ENCODE data around the gene TOR1A. TPM values are rescaled to one million over a fixed set of nuclear protein-coding genes. Genes with fewer than 3 reads are reported as not detected.

The TOR1A gene
- total RNA-seq, 4 donors from 2014 or later: 28.9 to 49.6 (median 39.8) TPM

- no peaks in the 10 kb centered on the region for H3K27me3 ChIP-seq
- H3K4me3 ChIP-seq: peak overlapping the region; percentile 69 to 94 (median 76)
- TF ChIP-seq CTCF (IDR thresholded peaks at IDR 0.05): no peak
- H3K36me3 ChIP-seq: peaks cover 0 to 37% (median 0%) of the 10 kb centered on the region in 3 donors
- H3K27ac ChIP-seq: peak overlapping the region; percentile 84 to 88 (median 86)
- peaks cover 0 to 33% (median 11%) of the 10 kb centered on the region in 4 donors for H3K4me1 ChIP-seq
- DNase-seq: peak in 2 of 3 donors; percentile 50 to 66
- H3K9me3 ChIP-seq: no peaks in the 10 kb centered on the region
Observed at GRCh38 chr9:129834489-129835127, 10.7 kb upstream of the TOR1A start.

GRCh38 chr9:129832982-129833381 lies 9.0 kb upstream of the TOR1A start:
- Histone ChIP-seq H3K4me1 (peaks cover 0 to 29% (median 11%) of the 10 kb centered on the region in 4 donors), H3K9me3 (no peaks in the 10 kb centered on the region), H3K27me3 (no peaks in the 10 kb centered on the region), H3K36me3 (peaks cover 0 to 53% (median 0%) of the 10 kb centered on the region in 3 donors), H3K27ac (no peak overlapping the region), H3K4me3 (no peak overlapping the region)
- no peak for TF ChIP-seq CTCF (IDR thresholded peaks at IDR 0.05)
- no peak for TF ChIP-seq POLR2A (IDR thresholded peaks at IDR 0.05)
- DNase-seq: no peak

DNA sequence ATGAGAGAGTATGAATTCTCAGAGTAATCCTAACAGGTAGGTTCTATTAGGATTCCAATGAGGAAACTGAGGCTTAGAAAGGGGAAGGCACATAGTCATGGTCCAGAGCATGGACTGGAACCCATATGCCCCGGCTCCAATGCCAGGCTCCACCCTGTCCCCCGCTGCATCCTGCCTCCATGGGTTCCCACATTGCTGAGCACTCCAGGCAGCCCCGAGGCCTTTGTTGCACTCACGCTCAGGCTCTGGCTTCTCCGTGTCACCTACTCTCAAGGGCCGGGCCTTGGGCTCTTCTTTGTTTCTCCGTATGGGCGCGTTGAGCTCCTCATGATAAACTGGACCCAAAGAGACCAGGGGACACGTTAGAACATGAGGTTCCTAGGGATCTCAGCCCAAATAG lies 5.0 kb upstream of the TOR1A start:
- Histone ChIP-seq H3K27ac (no peak overlapping the region), H3K27me3 (no peaks in the 10 kb centered on the region), H3K9me3 (no peaks in the 10 kb centered on the region), H3K4me1 (peaks cover 0 to 7% (median 4%) of the 10 kb centered on the region in 4 donors), H3K4me3 (no peak overlapping the region), H3K36me3 (peaks cover 0 to 64% (median 0%) of the 10 kb centered on the region in 3 donors)
- no peak for TF ChIP-seq CTCF (IDR thresholded peaks at IDR 0.05)
- no peak for TF ChIP-seq POLR2A (IDR thresholded peaks at IDR 0.05)
- no peak for DNase-seq

DNA sequence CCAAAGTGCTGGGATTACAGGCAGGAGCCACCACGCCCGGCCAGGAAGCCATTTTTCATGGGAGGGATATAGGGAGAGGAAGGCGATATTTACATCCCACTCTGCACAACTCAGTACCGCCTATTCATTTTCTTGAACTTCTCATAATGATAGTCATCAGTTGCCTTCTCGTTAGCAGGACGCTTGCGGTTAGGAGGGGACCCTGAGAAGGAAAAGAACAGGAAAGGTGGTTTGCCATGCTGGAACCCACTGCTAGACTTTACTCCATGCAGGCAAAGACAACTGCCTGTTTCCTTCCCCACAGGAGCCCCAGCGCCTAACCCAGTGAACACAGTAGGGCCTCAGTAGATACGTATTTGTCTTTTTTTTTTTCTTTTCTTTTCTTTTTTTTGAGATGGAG lies 4.1 kb upstream of the TOR1A start:
- no peaks in the 10 kb centered on the region for H3K9me3 ChIP-seq
- no peak overlapping the region for H3K4me3 ChIP-seq
- no peaks in the 10 kb centered on the region for H3K27me3 ChIP-seq
- H3K27ac ChIP-seq: no peak overlapping the region
- H3K4me1 ChIP-seq: peaks cover 0 to 3% (median 0%) of the 10 kb centered on the region in 4 donors
- peaks cover 0 to 60% (median 0%) of the 10 kb centered on the region in 3 donors for H3K36me3 ChIP-seq
- no peak for TF ChIP-seq POLR2A (IDR thresholded peaks at IDR 0.05)
- no peak for TF ChIP-seq CTCF (IDR thresholded peaks at IDR 0.05)
- no peak for DNase-seq

- no peak for DNase-seq
- TF ChIP-seq CTCF (IDR thresholded peaks at IDR 0.05) (no peak), POLR2A (IDR thresholded peaks at IDR 0.05) (no peak)
- Histone ChIP-seq H3K27me3 (no peaks in the 10 kb centered on the region), H3K27ac (no peak overlapping the region), H3K4me1 (peaks cover 0 to 10% (median 0%) of the 10 kb centered on the region in 4 donors), H3K9me3 (no peaks in the 10 kb centered on the region), H3K4me3 (no peak overlapping the region), H3K36me3 (peaks cover 0 to 57% (median 0%) of the 10 kb centered on the region in 3 donors)
Observed at GRCh38 chr9:129826759-129827158, 2.8 kb upstream of the TOR1A start.

Data from Peyer's patch (tissue), 4 donors.